GM12892 (cell line): ENCODE results near the gene CDK11B.
"Not testable (repeated sequence)": the region's sequence is repeated elsewhere in the genome, so short reads cannot be mapped to it uniquely, and the experiment has no call there.

Experiments used
- DNase-seq: peaks from one replicate; pipeline ENCODE4 v3.0.0; 2011; ENCODE audit not compliant: insufficient read length
- FAIRE-seq: peaks from 2 replicates; lab custom pipeline; 2011; peaks lifted over from hg19 to GRCh38; lab: Jason Lieb, UNC
- POLR2A ChIP-seq: IDR thresholded peaks from 2 replicates; pipeline ENCODE4 v1.6.1; 2011; ENCODE audit warnings: low read depth, low read length, control low read depth
- POLR2AphosphoS5 ChIP-seq: IDR thresholded peaks from 2 replicates; pipeline ENCODE4 v1.6.1; 2011; ENCODE audit warnings: low read depth, low read length, control low read depth
- TAF1 ChIP-seq: IDR thresholded peaks from 2 replicates; pipeline ENCODE4 v1.6.1; 2011; ENCODE audit warnings: low read depth, mild to moderate bottlenecking, control low read depth, low read length, borderline replicate concordance

Gene CDK11B

GRCh38 chr1:1596493-1597274 is 62.1 kb downstream of the CDK11B start:
- FAIRE-seq (no peak), DNase-seq (peak; percentile 34)
- TF ChIP-seq TAF1: no peak
- TF ChIP-seq POLR2A: no peak
- no peak for TF ChIP-seq POLR2AphosphoS5

GRCh38 chr1:1595341-1595740 is 63.5 kb downstream of the CDK11B start:
- FAIRE-seq, DNase-seq: not testable (repeated sequence)

GRCh38 chr1:1594602-1595260 is 64.1 kb downstream of the CDK11B start:
- no peak for TF ChIP-seq TAF1
- no peak for TF ChIP-seq POLR2A
- no peak for TF ChIP-seq POLR2AphosphoS5
- FAIRE-seq (no peak), DNase-seq (no peak)

- DNase-seq (no peak), FAIRE-seq (no peak)
- TF ChIP-seq POLR2AphosphoS5 (no peak), TAF1 (no peak), POLR2A (no peak)
Observed at GRCh38 chr1:1593834-1594601, 64.8 kb downstream of the CDK11B start.

- no peak for TF ChIP-seq TAF1
- TF ChIP-seq POLR2AphosphoS5: no peak
- no peak for TF ChIP-seq POLR2A
- FAIRE-seq (no peak), DNase-seq (no peak)
Observed at GRCh38 chr1:1591452-1591851, 67.4 kb downstream of the CDK11B start.
